ENCODE data around the gene RCBTB1.
"Not testable (repeated sequence)": the region's sequence is repeated elsewhere in the genome, so short reads cannot be mapped to it uniquely, and the experiment has no call there.

DNA sequence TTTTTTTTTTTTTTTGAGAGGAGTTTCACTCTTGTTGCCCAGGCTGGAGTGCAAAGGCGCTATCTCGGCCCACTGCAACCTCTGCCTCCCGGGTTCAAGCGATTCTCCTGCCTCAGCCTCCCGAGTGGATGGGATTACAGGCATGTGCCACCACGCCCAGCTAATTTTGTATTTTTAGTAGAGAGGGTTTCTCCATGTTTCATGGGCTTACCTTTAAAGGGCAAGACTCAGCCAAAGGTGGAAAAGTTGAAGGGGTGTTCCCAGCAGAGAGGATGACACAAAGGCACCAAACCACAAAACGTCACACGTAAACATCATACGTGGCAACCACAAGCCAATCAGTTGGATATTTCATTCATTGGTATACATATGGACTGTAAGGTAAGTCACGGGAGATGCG lies 88.5 kb downstream of the RCBTB1 start:
- TF ChIP-seq EZH2phosphoT487 (IDR thresholded peaks at IDR 0.05; ENCODE audit: borderline replicate concordance, low read depth, low read length), result not testable (repeated sequence)
- TF ChIP-seq, protein P1, sequence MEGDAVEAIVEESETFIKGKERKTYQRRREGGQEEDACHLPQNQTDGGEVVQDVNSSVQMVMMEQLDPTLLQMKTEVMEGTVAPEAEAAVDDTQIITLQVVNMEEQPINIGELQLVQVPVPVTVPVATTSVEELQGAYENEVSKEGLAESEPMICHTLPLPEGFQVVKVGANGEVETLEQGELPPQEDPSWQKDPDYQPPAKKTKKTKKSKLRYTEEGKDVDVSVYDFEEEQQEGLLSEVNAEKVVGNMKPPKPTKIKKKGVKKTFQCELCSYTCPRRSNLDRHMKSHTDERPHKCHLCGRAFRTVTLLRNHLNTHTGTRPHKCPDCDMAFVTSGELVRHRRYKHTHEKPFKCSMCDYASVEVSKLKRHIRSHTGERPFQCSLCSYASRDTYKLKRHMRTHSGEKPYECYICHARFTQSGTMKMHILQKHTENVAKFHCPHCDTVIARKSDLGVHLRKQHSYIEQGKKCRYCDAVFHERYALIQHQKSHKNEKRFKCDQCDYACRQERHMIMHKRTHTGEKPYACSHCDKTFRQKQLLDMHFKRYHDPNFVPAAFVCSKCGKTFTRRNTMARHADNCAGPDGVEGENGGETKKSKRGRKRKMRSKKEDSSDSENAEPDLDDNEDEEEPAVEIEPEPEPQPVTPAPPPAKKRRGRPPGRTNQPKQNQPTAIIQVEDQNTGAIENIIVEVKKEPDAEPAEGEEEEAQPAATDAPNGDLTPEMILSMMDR (conservative IDR thresholded peaks at IDR 0.05; ENCODE audit: low read length), result not testable (repeated sequence)
